GM21786 (cell line): Measurements from ENCODE around the gene RAD51AP2.
"Not testable (repeated sequence)": the region's sequence is repeated elsewhere in the genome, so short reads cannot be mapped to it uniquely, and the experiment has no call there.

ENCODE experiments used
- ATAC-seq: cut with Tn5 transposase; IDR thresholded peaks from one replicate; pipeline ENCODE4 v1.9.1; 2021; ENCODE audit not compliant: unreplicated experiment

Gene RAD51AP2

GRCh38 chr2:17538022-17538843, 20.0 kb upstream of the RAD51AP2 start:
- ATAC-seq = no peak

- ATAC-seq = no peak
Observed at GRCh38 chr2:17536416-17536815, 18.2 kb upstream of the RAD51AP2 start.

GRCh38 chr2:17533546-17533945, 15.3 kb upstream of the RAD51AP2 start:
- ATAC-seq = no peak

GRCh38 chr2:17529771-17530170, 11.5 kb upstream of the RAD51AP2 start:
- ATAC-seq = no peak

- no peak for ATAC-seq
Observed at GRCh38 chr2:17522303-17522702, 4.1 kb upstream of the RAD51AP2 start.

- no peak for ATAC-seq
Observed at GRCh38 chr2:17521621-17522020, 3.4 kb upstream of the RAD51AP2 start.

- ATAC-seq = no peak
Observed at GRCh38 chr2:17520761-17521160, 2.5 kb upstream of the RAD51AP2 start.

GRCh38 chr2:17519486-17519885, 1.2 kb upstream of the RAD51AP2 start:
- no peak for ATAC-seq

- peak; percentile 4 for ATAC-seq
Observed at GRCh38 chr2:17517481-17518211, 594 bp downstream of the RAD51AP2 start.

- ATAC-seq = peak; percentile 56
Observed at GRCh38 chr2:17515652-17516051, 2.6 kb downstream of the RAD51AP2 start.

- ATAC-seq = no peak
Observed at GRCh38 chr2:17506736-17507616, 11.3 kb downstream of the RAD51AP2 start.

- no peak for ATAC-seq
Observed at GRCh38 chr2:17497718-17498117, 20.5 kb downstream of the RAD51AP2 start.

- ATAC-seq = no peak
Observed at GRCh38 chr2:17495590-17495989, 22.6 kb downstream of the RAD51AP2 start.

- ATAC-seq = not testable (repeated sequence)
Observed at GRCh38 chr2:17490165-17490564, 28.1 kb downstream of the RAD51AP2 start.

GRCh38 chr2:17488610-17489009, 29.6 kb downstream of the RAD51AP2 start:
- ATAC-seq = not testable (repeated sequence)

GRCh38 chr2:17483496-17483895, 34.7 kb downstream of the RAD51AP2 start:
- no peak for ATAC-seq

- no peak for ATAC-seq
Observed at GRCh38 chr2:17482651-17483050, 35.6 kb downstream of the RAD51AP2 start.

- ATAC-seq = no peak
Observed at GRCh38 chr2:17479875-17480274, 38.4 kb downstream of the RAD51AP2 start.

- ATAC-seq = no peak
Observed at GRCh38 chr2:17476830-17477229, 41.4 kb downstream of the RAD51AP2 start.

GRCh38 chr2:17476064-17476463, 42.2 kb downstream of the RAD51AP2 start:
- ATAC-seq = no peak

GRCh38 chr2:17475286-17475685, 43.0 kb downstream of the RAD51AP2 start:
- no peak for ATAC-seq
